ENCODE results near the gene CCDC136. TPM values are rescaled to one million over a fixed set of nuclear protein-coding genes. Genes with fewer than 3 reads are reported as not detected.
A peak's percentile ranks its signal among the peaks of the same experiment; 100 is the strongest.

The CCDC136 gene
- total RNA-seq, 2 donors from 2014 or later, result 46.0 to 51.2 TPM

DNA sequence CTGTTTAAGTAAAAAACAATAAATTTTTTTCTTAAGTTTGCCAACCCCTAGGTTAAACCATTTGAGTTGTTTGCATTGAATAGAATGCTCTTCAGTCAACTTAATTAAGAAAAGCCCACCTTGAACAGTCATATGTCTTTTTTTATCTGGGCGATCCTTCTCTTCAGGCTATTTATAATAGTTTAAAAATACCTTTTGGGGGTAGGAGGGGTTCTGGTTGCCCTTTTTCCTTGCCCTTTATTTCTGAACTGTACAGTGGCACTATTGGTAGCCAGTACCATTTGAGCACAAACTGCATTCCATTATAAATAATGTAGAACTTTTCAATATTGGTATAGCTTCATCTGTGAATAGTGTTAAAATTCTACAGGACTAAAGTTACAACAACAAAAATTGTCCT lies 39.5 kb upstream of the CCDC136 start:
- Mint-ChIP-seq H3K4me1 (peaks cover 11% of the 10 kb centered on the region), H3K36me3 (ENCODE audit: low read depth) (peaks cover 64% of the 10 kb centered on the region), H3K27ac (no peak overlapping the region), H3K9me3 (no peaks in the 10 kb centered on the region), H3K27me3 (ENCODE audit: insufficient read depth) (no peaks in the 10 kb centered on the region), H3K4me3 (no peak overlapping the region)
- no peak overlapping the region for H3K27ac ChIP-seq (ENCODE audit: low read depth, low read length)
- H3K9me3 ChIP-seq (ENCODE audit: control insufficient read depth, low read length), result no peaks in the 10 kb centered on the region
- no peaks in the 10 kb centered on the region for H3K27me3 ChIP-seq (ENCODE audit: control insufficient read depth, insufficient read depth, low read length, poor library complexity, severe bottlenecking)
- WGBS, 2 experiments (ENCODE audit: insufficient coverage in 1 of 2, insufficient read length in 1 of 2), result no CpG with 5 or more reads among the region's 1 CpG
- H3K36me3 ChIP-seq (ENCODE audit: control insufficient read depth, insufficient read depth, low read length), result peaks cover 96% of the 10 kb centered on the region
- H3K4me3 ChIP-seq (ENCODE audit: low read length), result peak overlapping the region; percentile 26
- H3K4me1 ChIP-seq (ENCODE audit: control insufficient read depth, insufficient read depth, low read length), result peaks cover 2% of the 10 kb centered on the region
- TF ChIP-seq, protein P1, sequence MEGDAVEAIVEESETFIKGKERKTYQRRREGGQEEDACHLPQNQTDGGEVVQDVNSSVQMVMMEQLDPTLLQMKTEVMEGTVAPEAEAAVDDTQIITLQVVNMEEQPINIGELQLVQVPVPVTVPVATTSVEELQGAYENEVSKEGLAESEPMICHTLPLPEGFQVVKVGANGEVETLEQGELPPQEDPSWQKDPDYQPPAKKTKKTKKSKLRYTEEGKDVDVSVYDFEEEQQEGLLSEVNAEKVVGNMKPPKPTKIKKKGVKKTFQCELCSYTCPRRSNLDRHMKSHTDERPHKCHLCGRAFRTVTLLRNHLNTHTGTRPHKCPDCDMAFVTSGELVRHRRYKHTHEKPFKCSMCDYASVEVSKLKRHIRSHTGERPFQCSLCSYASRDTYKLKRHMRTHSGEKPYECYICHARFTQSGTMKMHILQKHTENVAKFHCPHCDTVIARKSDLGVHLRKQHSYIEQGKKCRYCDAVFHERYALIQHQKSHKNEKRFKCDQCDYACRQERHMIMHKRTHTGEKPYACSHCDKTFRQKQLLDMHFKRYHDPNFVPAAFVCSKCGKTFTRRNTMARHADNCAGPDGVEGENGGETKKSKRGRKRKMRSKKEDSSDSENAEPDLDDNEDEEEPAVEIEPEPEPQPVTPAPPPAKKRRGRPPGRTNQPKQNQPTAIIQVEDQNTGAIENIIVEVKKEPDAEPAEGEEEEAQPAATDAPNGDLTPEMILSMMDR (conservative IDR thresholded peaks at IDR 0.05), result no peak
- DNase-seq, result no peak
- no peak overlapping the region for H3K9ac ChIP-seq (ENCODE audit: extremely low read depth, low read length, poor library complexity, severe bottlenecking)

DNA sequence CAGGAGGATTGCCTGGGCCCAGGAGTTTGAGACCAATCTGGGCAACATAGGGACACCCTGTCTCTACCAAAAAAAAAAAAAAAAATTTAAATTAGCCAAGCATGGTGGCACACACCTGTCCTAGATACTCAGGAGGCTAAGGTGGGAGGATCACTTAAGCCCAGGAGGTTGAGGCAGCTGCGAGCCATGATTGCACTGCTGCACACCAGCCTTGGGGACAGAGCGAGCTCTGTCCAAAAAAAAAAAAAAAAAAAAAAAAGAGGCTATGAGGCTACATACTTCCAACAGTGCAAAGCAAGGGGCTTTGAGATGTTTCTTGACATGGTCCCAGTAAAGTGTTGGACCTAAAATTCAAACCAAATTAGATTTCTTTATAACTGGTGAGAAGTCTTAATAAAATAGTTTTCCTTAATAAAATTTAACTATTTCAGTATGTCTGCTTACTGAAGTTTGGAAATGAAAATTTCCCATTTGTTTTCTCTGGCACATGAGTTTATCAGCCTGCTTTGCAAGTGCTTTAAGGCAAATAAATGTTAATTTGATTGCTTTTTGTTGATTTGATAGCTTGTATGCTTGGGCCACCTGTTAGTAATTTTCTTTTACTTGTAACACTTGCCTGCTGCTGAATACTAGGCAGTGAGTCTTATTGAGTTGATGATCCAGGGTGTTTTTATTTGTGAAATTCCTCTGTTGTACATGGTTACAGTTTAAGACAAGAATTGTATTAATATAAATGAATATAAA lies 36.5 kb upstream of the CCDC136 start:
- Histone ChIP-seq H3K4me3 (ENCODE audit: low read length) (no peak overlapping the region), H3K9ac (ENCODE audit: extremely low read depth, low read length, poor library complexity, severe bottlenecking) (no peak overlapping the region), H3K36me3 (ENCODE audit: control insufficient read depth, insufficient read depth, low read length) (peaks cover 97% of the 10 kb centered on the region), H3K9me3 (ENCODE audit: control insufficient read depth, low read length) (no peaks in the 10 kb centered on the region), H3K27ac (ENCODE audit: low read depth, low read length) (no peak overlapping the region), H3K27me3 (ENCODE audit: control insufficient read depth, insufficient read depth, low read length, poor library complexity, severe bottlenecking) (no peaks in the 10 kb centered on the region), H3K4me1 (ENCODE audit: control insufficient read depth, insufficient read depth, low read length) (peaks cover 2% of the 10 kb centered on the region)
- Mint-ChIP-seq H3K4me1 (peaks cover 3% of the 10 kb centered on the region), H3K9me3 (no peaks in the 10 kb centered on the region), H3K27ac (no peak overlapping the region), H3K4me3 (no peak overlapping the region), H3K36me3 (ENCODE audit: low read depth) (peaks cover 58% of the 10 kb centered on the region), H3K27me3 (ENCODE audit: insufficient read depth) (no peaks in the 10 kb centered on the region)
- TF ChIP-seq, protein P1 (conservative IDR thresholded peaks at IDR 0.05), result no peak
- WGBS, 2 experiments (ENCODE audit: insufficient coverage in 1 of 2, insufficient read length in 1 of 2), result 98 to 100% methylated on average over 1 to 2 of the region's 2 CpGs
- DNase-seq, result no peak

DNA sequence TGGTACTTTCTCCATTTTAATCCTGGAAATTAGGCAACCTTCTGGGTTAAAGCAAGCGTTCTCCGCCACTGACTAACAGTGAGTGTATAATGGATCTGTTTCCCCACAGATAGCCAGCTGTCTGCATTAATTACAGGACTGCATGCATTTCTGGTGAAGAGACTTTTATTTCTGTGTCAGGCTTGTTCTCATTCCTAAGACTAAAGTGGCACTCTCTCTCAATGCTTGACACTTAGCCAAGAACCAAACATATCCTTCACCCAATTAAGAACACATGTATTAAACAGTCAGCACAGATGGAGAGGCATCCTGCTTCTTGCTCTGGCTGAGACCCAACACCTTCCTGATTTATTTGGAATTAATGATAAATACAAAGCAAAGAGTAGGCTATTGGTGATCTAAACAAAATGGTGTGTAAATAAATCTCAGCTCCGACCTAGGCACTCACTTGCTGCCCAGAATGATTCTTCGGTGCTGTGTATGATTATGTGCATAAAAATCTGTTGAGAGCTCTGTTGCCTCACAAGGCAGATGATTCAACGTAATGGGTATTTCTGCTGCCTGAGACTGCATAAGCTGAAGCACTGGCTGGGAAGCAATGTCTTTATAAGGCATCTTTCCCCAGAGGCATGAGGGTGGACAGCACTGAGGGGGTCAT lies 35.8 kb upstream of the CCDC136 start:
- H3K9me3 ChIP-seq (ENCODE audit: control insufficient read depth, low read length), result no peaks in the 10 kb centered on the region
- H3K4me1 Mint-ChIP-seq, result peaks cover 3% of the 10 kb centered on the region
- no peak overlapping the region for H3K4me3 ChIP-seq (ENCODE audit: low read length)
- peaks cover 56% of the 10 kb centered on the region for H3K36me3 Mint-ChIP-seq (ENCODE audit: low read depth)
- peaks cover 93% of the 10 kb centered on the region for H3K36me3 ChIP-seq (ENCODE audit: control insufficient read depth, insufficient read depth, low read length)
- no peaks in the 10 kb centered on the region for H3K27me3 ChIP-seq (ENCODE audit: control insufficient read depth, insufficient read depth, low read length, poor library complexity, severe bottlenecking)
- no peak for DNase-seq
- no peak overlapping the region for H3K27ac Mint-ChIP-seq
- WGBS, 2 experiments (ENCODE audit: insufficient coverage in 1 of 2, insufficient read length in 1 of 2), result 94 to 97% methylated on average over 5 of the region's 5 CpGs
- no peaks in the 10 kb centered on the region for H3K27me3 Mint-ChIP-seq (ENCODE audit: insufficient read depth)
- TF ChIP-seq, protein P1 (conservative IDR thresholded peaks at IDR 0.05), result no peak
- no peak overlapping the region for H3K27ac ChIP-seq (ENCODE audit: low read depth, low read length)
- no peak overlapping the region for H3K4me3 Mint-ChIP-seq
- H3K9me3 Mint-ChIP-seq, result no peaks in the 10 kb centered on the region
- peaks cover 2% of the 10 kb centered on the region for H3K4me1 ChIP-seq (ENCODE audit: control insufficient read depth, insufficient read depth, low read length)
- no peak overlapping the region for H3K9ac ChIP-seq (ENCODE audit: extremely low read depth, low read length, poor library complexity, severe bottlenecking)

Measured in endodermal cell (in vitro differentiated cells).